ENCODE results near the gene NUB1.

GRCh38 chr7:151379193-151379520 lies 37.5 kb downstream of the NUB1 start:
- no peak for TF ChIP-seq CTCF (IDR thresholded peaks at IDR 0.05)
- no peak for TF ChIP-seq EP300 (IDR thresholded peaks at IDR 0.05)
- TF ChIP-seq POLR2A (IDR thresholded peaks at IDR 0.05): no peak
